GM19372 (cell line): ENCODE data around the gene URB1.

Experiments used
- ATAC-seq: cut with Tn5 transposase; IDR thresholded peaks from one replicate; pipeline ENCODE4 v1.9.1; 2021; ENCODE audit warnings: mild to moderate bottlenecking, low read depth, moderate library complexity; ENCODE audit not compliant: unreplicated experiment

The URB1 gene

GRCh38 chr21:32348604-32349332 lies 44.0 kb downstream of the URB1 start:
- ATAC-seq, result no peak

GRCh38 chr21:32347977-32348376 lies 44.8 kb downstream of the URB1 start:
- no peak for ATAC-seq

- ATAC-seq, result no peak
These were observed 45.5 kb downstream of the URB1 start for GRCh38 chr21:32347351-32347750.

DNA sequence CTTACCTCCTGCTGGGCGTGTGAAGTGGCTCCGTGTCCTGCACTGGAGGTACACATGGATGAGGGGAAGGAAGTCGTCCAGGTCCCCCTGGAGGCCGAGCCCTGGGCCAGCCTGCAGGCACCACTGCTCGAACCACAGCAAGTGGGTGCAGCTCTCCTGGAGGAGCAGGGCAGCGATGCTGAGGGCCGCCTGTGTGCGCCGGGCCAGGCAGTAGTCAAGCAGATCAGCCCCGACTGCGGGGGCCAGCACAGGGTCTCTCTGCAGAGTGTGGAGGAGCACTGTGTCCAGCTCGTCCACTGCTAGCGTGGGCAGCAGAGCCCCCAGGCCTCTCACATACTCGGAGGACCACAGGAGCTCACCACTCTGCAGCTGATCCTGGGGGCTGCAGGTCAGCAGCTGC lies 45.9 kb downstream of the URB1 start:
- no peak for ATAC-seq

DNA sequence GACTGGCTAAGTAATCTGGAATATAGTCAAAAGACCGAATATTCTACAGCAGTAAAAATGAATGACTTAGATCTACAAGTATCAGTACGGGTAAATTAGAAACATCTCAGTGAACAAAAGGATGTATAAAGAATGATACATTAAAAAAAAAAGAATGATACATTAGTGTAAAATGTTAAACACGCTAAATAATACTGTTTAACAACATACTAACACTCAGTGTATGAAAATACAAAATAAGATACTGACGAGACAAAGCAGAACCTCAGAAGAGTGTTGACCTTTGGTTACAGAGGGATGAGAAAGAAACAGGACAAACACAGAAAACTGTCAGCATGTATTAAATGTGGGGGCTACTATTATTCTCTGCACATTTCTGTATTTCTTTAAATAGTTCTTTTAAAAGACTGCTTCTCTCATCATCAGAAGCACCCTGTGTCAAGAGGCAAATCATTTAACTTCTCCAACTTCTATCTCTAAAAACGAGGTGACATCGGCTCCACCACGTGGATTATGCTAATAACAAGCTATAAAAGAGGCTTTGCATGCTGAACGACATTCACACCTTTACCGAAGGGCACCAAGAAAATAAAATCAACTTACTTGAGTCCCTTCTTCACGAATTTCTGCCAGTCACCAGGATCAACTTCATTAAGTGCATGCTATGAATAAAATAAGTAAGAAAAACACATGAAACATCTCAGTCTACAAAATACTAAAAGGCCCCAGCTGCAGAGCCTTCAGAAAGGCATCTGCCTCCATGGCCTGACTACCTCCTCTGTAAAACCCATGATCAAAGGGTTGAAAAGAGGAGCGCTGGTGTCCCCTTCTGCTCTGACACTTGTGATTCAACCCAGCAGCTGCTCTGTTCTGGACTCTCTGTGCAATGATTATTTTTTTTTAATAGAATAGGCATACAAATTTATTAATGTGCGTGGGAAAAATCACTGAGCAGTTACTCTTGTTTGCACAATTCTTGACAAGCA lies 51.7 kb downstream of the URB1 start:
- no peak for ATAC-seq

DNA sequence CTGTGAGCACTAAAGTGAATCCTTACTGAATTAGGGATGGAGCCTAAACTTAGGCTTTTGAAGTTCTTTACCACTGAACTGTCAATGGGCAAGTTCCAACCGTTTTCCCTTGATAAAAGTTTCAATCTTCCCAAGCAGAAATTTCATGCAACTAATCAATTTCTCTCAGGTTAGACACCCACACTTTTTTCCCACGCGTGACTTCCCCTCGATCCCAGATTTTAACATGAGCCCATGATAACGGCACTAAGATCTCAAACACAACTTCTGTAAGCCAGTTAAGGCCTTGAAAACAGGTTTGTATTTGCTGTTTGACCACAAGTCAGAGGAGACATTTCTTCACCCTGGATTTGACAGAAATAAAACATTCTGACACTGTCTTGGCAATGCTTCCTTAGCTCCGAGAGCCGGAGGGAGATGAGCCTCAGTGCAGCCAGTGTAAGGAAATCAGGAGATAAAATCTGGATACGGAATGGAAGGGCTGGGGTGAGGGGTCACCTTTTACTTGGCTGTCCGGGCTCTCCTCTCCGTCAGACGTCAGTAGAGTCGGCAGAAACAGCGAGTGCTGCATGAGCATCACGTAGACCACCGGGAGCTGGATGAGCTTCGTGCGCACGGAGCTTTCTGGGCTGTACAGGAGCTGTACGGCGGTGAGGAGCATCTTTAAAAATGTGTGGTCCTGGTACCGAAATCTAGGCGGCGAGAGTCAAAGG lies 54.4 kb downstream of the URB1 start:
- ATAC-seq, result no peak

DNA sequence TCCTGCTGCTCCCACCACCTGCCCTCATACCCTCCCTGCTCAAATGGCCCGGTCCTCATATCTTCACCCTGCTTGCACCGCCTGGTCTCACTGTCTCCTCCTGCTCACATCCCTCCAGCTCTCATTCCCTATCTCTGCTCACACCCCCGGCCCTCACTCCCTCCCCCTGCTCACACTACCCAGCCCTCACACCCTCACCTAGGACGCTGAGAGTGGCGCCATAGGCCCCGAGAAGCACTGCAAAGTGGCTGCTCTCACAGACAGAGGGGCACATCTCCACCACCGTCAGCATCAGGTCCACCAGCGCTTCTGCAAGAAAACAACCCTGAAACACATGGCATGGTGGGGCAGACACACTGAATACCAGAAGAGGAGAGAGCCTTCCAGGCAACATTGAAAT lies 55.6 kb downstream of the URB1 start:
- no peak for ATAC-seq

DNA sequence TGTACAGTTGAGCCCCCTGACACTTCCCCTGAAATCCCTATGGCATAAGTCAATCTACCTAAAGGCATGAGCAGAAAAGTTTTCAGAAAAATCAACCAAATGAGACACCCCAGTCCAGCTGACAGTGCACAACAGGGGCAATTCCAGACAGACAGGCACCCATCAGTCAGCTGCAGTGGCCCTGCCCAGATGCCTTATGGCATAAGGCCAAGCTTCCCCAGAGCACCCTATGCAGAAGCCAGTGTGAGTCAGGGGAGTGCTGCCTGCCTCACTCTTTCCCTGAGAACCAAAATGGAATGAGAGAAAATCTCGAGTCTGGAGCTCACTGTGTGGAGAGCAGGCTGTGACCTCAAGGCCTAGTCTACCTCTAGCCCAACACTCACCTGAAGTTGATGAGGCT lies 56.1 kb downstream of the URB1 start:
- no peak for ATAC-seq

DNA sequence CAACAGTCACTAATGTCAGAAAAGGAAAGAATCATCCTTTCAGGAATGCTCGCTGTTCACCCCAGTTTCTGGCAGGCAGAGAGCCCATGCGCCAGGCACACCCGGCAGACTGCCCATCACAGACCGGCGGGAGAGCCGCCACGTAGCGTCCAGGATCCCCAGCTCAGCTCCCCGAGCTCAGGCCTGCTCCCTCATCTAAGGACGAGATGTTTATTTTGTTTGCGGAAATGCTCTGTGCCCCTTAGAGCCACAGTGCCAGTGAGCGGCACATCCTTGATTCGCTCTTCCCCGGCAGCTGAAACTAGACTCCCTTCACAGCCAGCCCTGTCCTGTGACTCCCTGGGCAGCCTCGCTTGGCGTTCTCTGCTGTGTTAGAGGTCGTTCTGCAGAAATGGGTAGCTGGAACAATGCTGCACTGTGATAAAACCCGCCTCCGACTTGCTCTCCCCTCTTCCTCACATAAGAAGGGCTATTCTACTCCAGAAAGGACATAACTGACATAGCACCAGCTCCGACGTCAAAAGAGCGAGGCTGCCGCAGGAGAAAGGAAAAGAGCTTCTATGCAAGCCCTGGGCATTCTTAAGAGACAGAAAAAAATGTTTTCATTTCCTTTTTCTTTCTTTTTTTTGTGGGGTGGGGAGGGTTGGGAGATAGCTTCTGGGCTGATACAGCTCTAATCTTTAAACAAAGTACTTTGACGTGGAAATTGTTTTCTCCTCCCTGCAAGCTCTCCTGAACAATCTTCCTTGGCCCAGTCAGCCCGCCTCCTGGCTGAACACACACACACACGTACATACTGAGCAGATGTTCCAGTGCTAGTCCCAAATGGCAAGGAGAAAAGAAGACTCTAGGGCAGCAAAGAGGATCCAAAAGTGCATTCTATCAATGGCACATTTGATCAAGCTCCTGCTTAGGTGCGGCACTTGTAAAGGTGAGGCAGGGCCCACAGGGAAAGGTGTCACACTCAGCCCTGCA lies 56.9 kb downstream of the URB1 start:
- ATAC-seq, result no peak

GRCh38 chr21:32334980-32335531 lies 57.8 kb downstream of the URB1 start:
- no peak for ATAC-seq

DNA sequence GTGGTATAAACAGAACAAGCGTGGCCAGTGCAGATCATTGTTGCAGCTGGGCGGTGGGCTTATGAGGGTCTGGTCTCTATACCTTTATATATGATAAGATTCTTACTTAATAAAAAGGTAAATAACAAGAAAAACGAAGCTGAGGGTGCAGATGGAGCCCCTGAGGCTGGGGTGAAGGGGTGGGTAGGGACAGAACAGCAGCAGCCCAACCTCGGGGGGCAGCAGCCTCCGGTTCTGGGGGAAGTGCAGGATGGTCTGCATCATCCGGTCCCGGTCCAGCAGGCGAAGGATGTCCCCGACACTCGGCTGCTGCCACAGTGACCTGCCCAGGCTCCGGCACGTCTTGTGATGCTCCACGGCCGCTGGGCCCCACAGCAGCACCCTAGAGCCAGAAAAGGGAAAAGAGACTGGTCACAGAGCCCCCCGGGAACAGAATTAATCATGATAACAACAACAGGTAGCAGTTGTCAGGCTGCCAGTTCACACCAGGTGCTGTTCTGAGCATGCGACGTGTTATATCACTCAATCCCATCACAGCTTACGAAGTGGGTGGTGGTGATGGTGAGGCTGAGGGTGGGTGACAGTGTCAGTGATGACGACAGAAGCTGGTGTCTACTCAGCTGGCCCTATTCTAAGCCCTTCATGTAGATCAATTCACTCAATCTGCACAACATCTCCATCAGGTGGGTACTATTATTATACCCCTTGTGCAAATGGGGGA lies 58.7 kb downstream of the URB1 start:
- no peak for ATAC-seq

DNA sequence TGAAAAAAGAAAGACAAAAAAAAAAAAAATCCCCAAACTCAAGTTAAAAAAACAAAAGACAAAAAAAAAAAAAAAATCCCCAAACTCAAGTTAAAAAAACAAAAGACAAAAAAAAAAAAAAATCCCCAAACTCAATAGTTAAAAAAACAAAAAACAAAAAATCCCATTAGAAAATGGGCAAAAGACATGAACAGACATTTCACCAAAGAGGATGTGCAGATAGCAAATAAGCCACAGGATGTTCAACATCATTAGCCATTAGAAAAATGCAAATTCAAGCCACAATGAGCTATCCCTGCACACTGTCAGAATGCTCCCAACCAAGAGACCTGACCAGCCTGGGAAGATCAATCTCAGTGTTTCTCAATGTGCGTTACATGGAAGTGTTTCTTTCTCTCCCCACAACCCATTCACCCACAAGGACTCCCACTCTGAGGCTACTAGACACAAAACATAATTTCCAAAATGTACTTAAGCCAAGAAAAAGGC lies 60.3 kb downstream of the URB1 start:
- ATAC-seq, result no peak

DNA sequence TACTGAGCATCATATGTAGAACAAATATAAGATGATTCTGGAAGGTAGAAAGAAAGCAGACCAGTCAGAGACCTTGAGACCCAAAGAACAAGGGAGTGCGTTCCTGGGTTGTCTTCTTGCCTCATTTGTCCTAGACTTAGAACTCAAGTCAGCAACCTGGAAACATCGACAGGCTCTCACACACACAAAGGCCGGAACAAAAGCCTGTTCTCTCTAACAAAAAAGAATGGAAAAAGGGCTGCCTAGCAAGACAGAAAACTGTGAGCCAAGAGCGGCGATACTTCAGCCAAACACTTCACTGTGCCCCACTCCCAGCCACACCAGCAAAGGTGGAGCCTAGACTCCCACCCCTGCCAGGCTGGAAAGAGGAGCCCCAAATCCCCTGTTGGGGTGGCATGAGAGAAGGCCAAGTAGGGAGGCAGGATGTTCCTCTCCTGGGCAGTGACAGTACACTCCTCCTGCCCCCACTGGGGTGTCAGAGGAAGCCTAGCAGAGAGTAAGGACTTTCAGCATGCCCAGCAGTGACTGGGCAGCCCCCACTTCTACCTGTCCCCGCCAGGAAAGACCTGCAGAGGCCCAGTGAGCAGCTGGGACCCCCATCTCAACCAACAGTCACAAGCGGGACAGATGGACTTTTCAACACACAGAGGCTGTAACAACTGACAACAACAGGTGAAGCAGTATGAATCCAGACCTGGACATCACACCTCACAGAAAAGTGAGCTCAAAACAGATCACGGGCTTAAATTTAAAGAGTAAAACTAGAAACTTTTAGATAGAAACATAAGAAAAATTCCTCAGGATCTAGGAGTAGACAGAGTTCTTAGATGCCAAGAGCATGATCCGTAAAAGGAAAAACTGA lies 61.1 kb downstream of the URB1 start:
- ATAC-seq, result no peak

- no peak for ATAC-seq
These were observed 62.0 kb downstream of the URB1 start for GRCh38 chr21:32330784-32331311.

DNA sequence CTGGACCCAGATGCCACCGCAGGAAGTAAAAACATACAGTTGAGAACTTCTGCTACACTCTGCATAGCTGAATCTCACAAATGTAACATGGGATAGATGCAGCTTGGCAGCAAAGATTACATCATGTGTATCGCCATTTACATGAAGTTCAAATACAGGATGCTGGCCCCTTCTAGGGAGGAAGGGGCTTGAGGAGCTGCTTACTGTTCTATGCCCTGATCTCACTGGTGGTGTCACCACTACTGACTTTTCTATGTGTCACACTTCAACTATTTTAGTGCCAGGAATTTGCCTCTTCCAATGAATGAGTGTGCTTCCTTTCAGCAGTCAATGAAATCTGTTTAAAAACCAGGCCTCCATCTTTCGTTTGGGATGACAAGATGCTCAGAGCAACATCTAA lies 63.0 kb downstream of the URB1 start:
- no peak for ATAC-seq

DNA sequence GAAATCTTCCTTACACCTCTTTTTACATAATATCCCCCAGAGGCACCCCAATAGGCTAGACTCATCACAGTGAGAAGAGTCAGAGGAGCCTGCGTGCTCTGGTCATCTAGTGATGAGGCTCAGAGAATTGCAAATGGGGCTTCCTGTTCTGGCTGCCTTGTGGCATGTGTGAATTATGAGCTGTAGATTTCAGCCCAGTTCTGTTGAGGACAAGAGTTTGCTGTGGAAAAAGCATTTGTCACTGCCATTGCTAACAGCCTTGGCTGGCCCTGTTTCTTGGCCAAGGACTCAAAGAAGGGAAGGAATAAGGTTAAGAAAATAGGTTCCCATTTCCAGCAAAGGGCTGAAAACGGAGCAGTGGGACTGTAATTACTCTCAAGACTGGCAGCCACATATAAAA lies 63.5 kb downstream of the URB1 start:
- no peak for ATAC-seq

DNA sequence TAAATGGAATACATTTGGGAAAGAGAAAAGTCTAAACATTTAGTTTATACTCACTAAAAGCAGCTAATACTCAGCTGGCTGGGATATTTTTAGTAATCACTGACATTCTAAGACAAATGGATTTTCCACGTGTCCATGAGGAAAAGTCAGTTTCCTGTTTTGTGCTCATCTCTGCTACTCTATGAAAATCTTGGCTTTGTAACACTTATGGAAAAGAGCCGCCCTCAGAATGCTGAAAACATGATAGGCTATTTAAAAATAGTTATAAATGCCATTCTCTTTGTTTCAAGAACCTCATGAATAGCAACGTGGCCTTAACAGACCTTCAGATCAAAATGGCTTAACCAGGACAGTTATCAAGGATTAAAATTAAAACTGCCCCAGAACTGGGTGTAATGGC lies 64.2 kb downstream of the URB1 start:
- ATAC-seq, result no peak

DNA sequence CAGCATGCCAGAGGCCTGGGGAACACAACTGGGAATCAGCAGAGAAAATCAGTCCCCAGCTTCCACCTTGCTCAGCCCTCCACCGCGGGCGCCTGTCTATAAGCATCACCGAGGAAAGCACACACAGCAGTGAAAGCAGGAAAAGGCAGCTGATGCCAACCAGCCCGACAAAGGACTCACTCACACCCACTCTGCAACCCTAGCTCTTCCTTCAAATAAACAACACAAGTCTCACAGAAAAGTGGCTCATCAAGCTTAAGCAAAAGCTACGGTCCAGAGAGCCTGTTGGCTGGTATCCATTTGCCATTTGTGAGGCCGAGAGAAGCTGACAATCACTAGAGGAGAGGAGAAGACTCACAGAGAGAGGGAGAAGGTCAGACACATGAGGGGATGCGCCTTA lies 67.1 kb downstream of the URB1 start:
- ATAC-seq, result no peak
